PC-3 (cell line): ENCODE data around the gene KCTD20. TPM values are rescaled to one million over a fixed set of nuclear protein-coding genes. Genes with fewer than 3 reads are reported as not detected.

ENCODE experiments used
- ATAC-seq: fragments of 200-7000 bp; cut with Tn5 transposase; 2 replicates; pipeline ENCODE4 v1.9.1; 2020; ENCODE audit warnings: mild to moderate bottlenecking, moderate library complexity
- BruUV-seq: library from RNA; stranded (reverse); fragments of 400-500 nt; replicated peaks from 2 replicates; lab custom pipeline; 2021; lab: Mats Ljungman, UMichigan
- CTCF ChIA-PET: fragments of 300-600 bp; sonication (Branson Sonifier 250); formaldehyde crosslinking; loops from one replicate; lab custom pipeline; 2022; ENCODE audit warnings: antibody characterized with exemption; lab: Charles Lee
- POLR2A ChIA-PET: fragments of 300-600 bp; sonication (Branson Sonifier 250); formaldehyde crosslinking; loops from one replicate; lab custom pipeline; 2022; ENCODE audit warnings: antibody characterized with exemption; ENCODE audit not compliant: unreplicated experiment; lab: Charles Lee
- DNase-seq: peaks from one replicate; pipeline ENCODE4 v3.0.0-alpha.2; 2015
- H2AFZ ChIP-seq: fragments of 300-600 bp; sonication (generic); 2 replicates; pipeline ENCODE4 v1.6.0; 2016; ENCODE audit warnings: antibody characterized with exemption, low read length
- H3F3A ChIP-seq: fragments of 300-600 bp; sonication (generic); one replicate; pipeline ENCODE4 v1.6.0; 2017; ENCODE audit warnings: antibody characterized with exemption, low read length, control low read depth, mild to moderate bottlenecking; ENCODE audit not compliant: unreplicated experiment
- H3K27ac ChIP-seq: fragments of 300-600 bp; sonication (generic); 2 replicates; pipeline ENCODE4 v1.5.1; 2016; ENCODE audit warnings: mild to moderate bottlenecking, low read length
- H3K27me3 ChIP-seq: fragments of 300-600 bp; sonication (generic); 2 replicates; pipeline ENCODE4 v1.6.1; 2016; ENCODE audit warnings: low read length, mixed read lengths
- H3K36me3 ChIP-seq: fragments of 300-600 bp; sonication (generic); 2 replicates; pipeline ENCODE4 v1.6.1; 2016; ENCODE audit warnings: low read depth, mixed run types, low read length, mixed read lengths
- H3K4me1 ChIP-seq: fragments of 300-600 bp; sonication (generic); 2 replicates; pipeline ENCODE4 v1.5.1; 2016; ENCODE audit warnings: low read length; ENCODE audit not compliant: insufficient read depth
- H3K4me2 ChIP-seq: fragments of 300-600 bp; sonication (generic); 2 replicates; pipeline ENCODE4 v1.6.0; 2016; ENCODE audit warnings: low read length
- H3K4me3 ChIP-seq: fragments of 300-600 bp; sonication (generic); 2 replicates; pipeline ENCODE4 v1.5.1; 2016; ENCODE audit warnings: mild to moderate bottlenecking, low read length, mixed read lengths
- H3K79me2 ChIP-seq: fragments of 300-600 bp; sonication (generic); 2 replicates; pipeline ENCODE4 v1.6.1; 2017; ENCODE audit warnings: low read length, mixed read lengths
- H3K9ac ChIP-seq: fragments of 300-600 bp; sonication (generic); 2 replicates; pipeline ENCODE4 v1.6.0; 2016; ENCODE audit warnings: mild to moderate bottlenecking, low read length
- H3K9me2 ChIP-seq: fragments of 300-600 bp; sonication (generic); replicated peaks from 2 replicates; pipeline ENCODE4 v1.6.1; 2016; ENCODE audit warnings: mixed run types, low read length, mixed read lengths
- H3K9me3 ChIP-seq: fragments of 300-600 bp; sonication (generic); 2 replicates; pipeline ENCODE4 v1.6.1; 2016; ENCODE audit warnings: low read length, mixed read lengths
- H4K20me1 ChIP-seq: fragments of 300-600 bp; sonication (generic); 2 replicates; pipeline ENCODE4 v1.6.1; 2016; ENCODE audit warnings: low read length, mixed read lengths
- EZH2 ChIP-seq: fragments of 300-600 bp; sonication (generic); IDR thresholded peaks from one replicate; pipeline ENCODE4 v1.6.1; 2017; ENCODE audit warnings: antibody characterized with exemption, mild to moderate bottlenecking, low read length; ENCODE audit not compliant: unreplicated experiment
- EZH2phosphoT487 ChIP-seq: fragments of 300-600 bp; sonication (generic); IDR thresholded peaks from 2 replicates; pipeline ENCODE4 v1.6.1; 2018; ENCODE audit warnings: mild to moderate bottlenecking, antibody characterized with exemption, low read length, borderline replicate concordance
- intact Hi-C: fragments of 100-400 bp; cut with micrococcal nuclease; formaldehyde crosslinking; loops from 2 replicates; pipeline ENCODE4 v1.9.0; 2023
- total RNA-seq: library from RNA; depleted of rRNA; stranded (reverse); fragments of >200 nt; gene quantifications from 2 replicates; pipeline ENCODE4 v1.2.3, GENCODE V29; 2014
- TF ChIP-seq, protein P1 (sequence below): fragments of 300-600 bp; sonication (generic); conservative IDR thresholded peaks from 2 replicates; pipeline ENCODE4 v1.5.1; 2017; ENCODE audit warnings: antibody characterized with exemption, low read depth, mild to moderate bottlenecking, low read length

KCTD20 gene
- total RNA-seq, 1 experiment from 2014 or later, result 26.5 TPM

GRCh38 chr6:36516988-36517387 lies 74.2 kb downstream of the KCTD20 start:
- ChIA-PET POLR2A (interaction anchor here (0.5 kb wide), 1 partner anchor 509 kb away, joined by 4 read pairs; no protein-coding TSS in a partner anchor), CTCF (no interaction called here)
- ATAC-seq (no peak), DNase-seq (no peak)
- H3K36me3 ChIP-seq, result peaks cover 35% of the 10 kb centered on the region
- H4K20me1 ChIP-seq, result no peaks in the 10 kb centered on the region
- BruUV-seq, result no TSS peak
- no peak overlapping the region for H3K4me3 ChIP-seq
- no peak overlapping the region for H3K4me2 ChIP-seq
- H3K9me2 ChIP-seq, result no peaks in the 10 kb centered on the region
- H2AFZ ChIP-seq, result no peak overlapping the region
- H3K9me3 ChIP-seq, result no peaks in the 10 kb centered on the region
- H3K9ac ChIP-seq, result no peak overlapping the region
- H3K27ac ChIP-seq, result no peak overlapping the region
- TF ChIP-seq, protein P1, sequence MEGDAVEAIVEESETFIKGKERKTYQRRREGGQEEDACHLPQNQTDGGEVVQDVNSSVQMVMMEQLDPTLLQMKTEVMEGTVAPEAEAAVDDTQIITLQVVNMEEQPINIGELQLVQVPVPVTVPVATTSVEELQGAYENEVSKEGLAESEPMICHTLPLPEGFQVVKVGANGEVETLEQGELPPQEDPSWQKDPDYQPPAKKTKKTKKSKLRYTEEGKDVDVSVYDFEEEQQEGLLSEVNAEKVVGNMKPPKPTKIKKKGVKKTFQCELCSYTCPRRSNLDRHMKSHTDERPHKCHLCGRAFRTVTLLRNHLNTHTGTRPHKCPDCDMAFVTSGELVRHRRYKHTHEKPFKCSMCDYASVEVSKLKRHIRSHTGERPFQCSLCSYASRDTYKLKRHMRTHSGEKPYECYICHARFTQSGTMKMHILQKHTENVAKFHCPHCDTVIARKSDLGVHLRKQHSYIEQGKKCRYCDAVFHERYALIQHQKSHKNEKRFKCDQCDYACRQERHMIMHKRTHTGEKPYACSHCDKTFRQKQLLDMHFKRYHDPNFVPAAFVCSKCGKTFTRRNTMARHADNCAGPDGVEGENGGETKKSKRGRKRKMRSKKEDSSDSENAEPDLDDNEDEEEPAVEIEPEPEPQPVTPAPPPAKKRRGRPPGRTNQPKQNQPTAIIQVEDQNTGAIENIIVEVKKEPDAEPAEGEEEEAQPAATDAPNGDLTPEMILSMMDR, result no peak
- no peak for TF ChIP-seq EZH2phosphoT487
- TF ChIP-seq EZH2, result no peak
- H3F3A ChIP-seq, result no peaks in the 10 kb centered on the region
- H3K27me3 ChIP-seq, result no peaks in the 10 kb centered on the region
- intact Hi-C loops, result no loop called here
- H3K79me2 ChIP-seq, result no peaks in the 10 kb centered on the region
- peaks cover 3% of the 10 kb centered on the region; the same call in 1 of the 2 replicates for H3K4me1 ChIP-seq

DNA sequence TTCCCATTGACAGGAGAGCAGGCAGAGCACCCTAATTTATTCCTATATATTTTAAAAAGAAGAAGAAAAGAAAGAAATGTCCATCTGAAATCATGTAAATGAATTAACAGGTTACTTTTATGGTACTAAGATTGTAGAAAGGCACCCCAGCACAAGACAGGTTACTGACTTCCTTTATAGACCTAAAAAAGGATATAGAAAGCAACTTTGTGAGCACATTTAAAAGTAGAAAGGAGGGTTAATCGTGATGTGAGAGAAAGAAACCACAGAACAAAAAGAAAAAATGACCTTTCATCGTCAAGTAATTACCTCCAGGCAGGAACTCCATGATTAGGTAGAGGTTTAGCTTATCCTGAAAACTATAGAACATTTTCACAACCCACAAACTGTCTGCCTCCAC lies 74.6 kb downstream of the KCTD20 start:
- no peak overlapping the region for H3K9ac ChIP-seq
- H3K79me2 ChIP-seq, result no peaks in the 10 kb centered on the region
- BruUV-seq, result no TSS peak
- H3K9me3 ChIP-seq, result no peaks in the 10 kb centered on the region
- H3K4me2 ChIP-seq, result no peak overlapping the region
- no peak overlapping the region for H3K27ac ChIP-seq
- H3K9me2 ChIP-seq, result no peaks in the 10 kb centered on the region
- no peaks in the 10 kb centered on the region for H3K4me1 ChIP-seq
- ATAC-seq (no peak), DNase-seq (no peak)
- H3K27me3 ChIP-seq, result no peaks in the 10 kb centered on the region
- POLR2A ChIA-PET, result interaction anchor here (0.5 kb wide), 1 partner anchor 509 kb away, joined by 4 read pairs; no protein-coding TSS in a partner anchor
- H2AFZ ChIP-seq, result no peak overlapping the region
- CTCF ChIA-PET, result no interaction called here
- intact Hi-C loops, result no loop called here
- H4K20me1 ChIP-seq, result no peaks in the 10 kb centered on the region
- H3K36me3 ChIP-seq, result peaks cover 38% of the 10 kb centered on the region
- H3F3A ChIP-seq, result no peaks in the 10 kb centered on the region
- TF ChIP-seq EZH2 (no peak), EZH2phosphoT487 (no peak)
- TF ChIP-seq, protein P1, result no peak
- H3K4me3 ChIP-seq, result no peak overlapping the region

DNA sequence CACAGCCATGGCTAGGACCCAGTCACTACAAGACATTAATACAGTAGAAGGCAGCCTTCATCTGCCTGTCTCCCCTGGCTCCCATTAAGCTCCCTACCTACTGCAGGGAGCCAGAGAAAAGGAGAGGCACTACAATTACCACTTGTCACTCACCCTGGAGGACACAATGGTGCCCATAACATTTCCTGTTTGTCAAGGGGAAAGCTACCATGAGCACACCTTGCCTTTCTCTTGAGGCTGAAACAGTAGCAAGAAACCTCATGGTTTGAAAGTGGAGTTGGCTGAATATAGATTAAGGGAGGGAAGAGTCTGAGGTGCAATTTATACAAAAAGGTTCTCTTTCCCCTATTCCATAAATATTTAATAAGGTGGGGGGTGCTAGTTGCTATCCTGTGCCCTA lies 76.6 kb downstream of the KCTD20 start:
- H3F3A ChIP-seq, result no peaks in the 10 kb centered on the region
- H3K9ac ChIP-seq, result no peak overlapping the region
- H3K4me2 ChIP-seq, result no peak overlapping the region
- no peaks in the 10 kb centered on the region for H3K79me2 ChIP-seq
- H3K27ac ChIP-seq, result no peak overlapping the region
- ATAC-seq (no peak), DNase-seq (no peak)
- no peaks in the 10 kb centered on the region for H3K27me3 ChIP-seq
- POLR2A ChIA-PET, result no interaction called here
- no peaks in the 10 kb centered on the region for H3K9me3 ChIP-seq
- CTCF ChIA-PET, result no interaction called here
- H3K4me3 ChIP-seq, result no peak overlapping the region
- H4K20me1 ChIP-seq, result no peaks in the 10 kb centered on the region
- no peaks in the 10 kb centered on the region for H3K4me1 ChIP-seq
- intact Hi-C loops, result no loop called here
- H3K9me2 ChIP-seq, result no peaks in the 10 kb centered on the region
- no peak for TF ChIP-seq EZH2phosphoT487
- TF ChIP-seq EZH2, result no peak
- TF ChIP-seq, protein P1, result no peak
- H3K36me3 ChIP-seq, result peaks cover 44% of the 10 kb centered on the region
- no peak overlapping the region for H2AFZ ChIP-seq
- BruUV-seq, result no TSS peak
